WTC11 (cell line): ENCODE data around the gene PSMA3. TPM values are rescaled to one million over a fixed set of nuclear protein-coding genes. Genes with fewer than 3 reads are reported as not detected.

Source experiments
- ATAC-seq: fragments of 200-7000 bp; cut with Tn5 transposase; 2 replicates; pipeline ENCODE4 v1.10.0; 2021; ENCODE audit warnings: mild to moderate bottlenecking, moderate library complexity
- CTCF ChIA-PET: fragments of 300-600 bp; sonication (Branson Sonifier 250); formaldehyde crosslinking; loops from one replicate; lab custom pipeline; 2021; ENCODE audit warnings: antibody characterized with exemption; lab: Charles Lee
- POLR2A ChIA-PET: fragments of 350-600 bp; sonication (Branson Sonifier 250); formaldehyde crosslinking; loops from one replicate; lab custom pipeline; 2021; ENCODE audit warnings: antibody characterized with exemption; lab: Charles Lee
- DNase-seq: peaks from one replicate; pipeline ENCODE4 v3.0.0; 2021; ENCODE audit warnings: low spot score
- H3K27ac Mint-ChIP-seq: 2 replicates; pipeline ENCODE4 v1.8.0; 2021; ENCODE audit warnings: mixed read lengths
- H3K27me3 Mint-ChIP-seq: 2 replicates; pipeline ENCODE4 v1.8.0; 2021; ENCODE audit warnings: low read depth, mild to moderate bottlenecking, moderate library complexity, mixed read lengths
- H3K36me3 Mint-ChIP-seq: 2 replicates; pipeline ENCODE4 v1.8.0; 2021; ENCODE audit warnings: mixed read lengths
- H3K4me1 Mint-ChIP-seq: 2 replicates; pipeline ENCODE4 v1.8.0; 2022; ENCODE audit warnings: mixed read lengths
- H3K4me3 Mint-ChIP-seq: 2 replicates; pipeline ENCODE4 v1.8.0; 2021; ENCODE audit warnings: mild to moderate bottlenecking, moderate library complexity, mixed read lengths
- H3K9me3 Mint-ChIP-seq: 2 replicates; pipeline ENCODE4 v1.8.0; 2021; ENCODE audit warnings: mixed read lengths
- ARID4B ChIP-seq: sonication (generic); formaldehyde crosslinking; IDR thresholded peaks from 2 replicates; pipeline ENCODE4 v1.8.0; 2023; ENCODE audit warnings: missing genetic modification reagents, mild to moderate bottlenecking, borderline replicate concordance
- ATF3 ChIP-seq: sonication (generic); formaldehyde crosslinking; conservative IDR thresholded peaks from 2 replicates; pipeline ENCODE4 v1.8.1; 2022; ENCODE audit warnings: mild to moderate bottlenecking, missing genetic modification reagents
- CREM ChIP-seq: sonication (generic); formaldehyde crosslinking; IDR thresholded peaks from 2 replicates; pipeline ENCODE4 v1.8.1; 2022; ENCODE audit warnings: mild to moderate bottlenecking, missing genetic modification reagents, moderate library complexity
- E2F5 ChIP-seq: sonication (generic); formaldehyde crosslinking; IDR thresholded peaks from 2 replicates; pipeline ENCODE4 v1.8.1; 2022; ENCODE audit warnings: mild to moderate bottlenecking, moderate library complexity, missing genetic modification reagents
- ESRRA ChIP-seq: sonication (generic); formaldehyde crosslinking; IDR thresholded peaks from 2 replicates; pipeline ENCODE4 v1.8.1; 2022; ENCODE audit warnings: mild to moderate bottlenecking, missing genetic modification reagents, borderline replicate concordance
- ETV6 ChIP-seq: sonication (generic); formaldehyde crosslinking; IDR thresholded peaks from 2 replicates; pipeline ENCODE4 v1.8.1; 2022; ENCODE audit warnings: mild to moderate bottlenecking, missing genetic modification reagents
- GABPB1 ChIP-seq: sonication (generic); formaldehyde crosslinking; IDR thresholded peaks from 2 replicates; pipeline ENCODE4 v1.8.1; 2023; ENCODE audit warnings: mild to moderate bottlenecking, missing genetic modification reagents
- GRHL2 ChIP-seq: fragments of 250-450 bp; sonication (Bioruptor Pico); IDR thresholded peaks from 2 replicates; pipeline ENCODE4 v1.8.0; 2022; ENCODE audit warnings: mild to moderate bottlenecking, moderate library complexity; ENCODE audit not compliant: insufficient replicate concordance, severe bottlenecking
- HMGXB4 ChIP-seq: sonication (generic); formaldehyde crosslinking; IDR thresholded peaks from 2 replicates; pipeline ENCODE4 v1.8.1; 2023; ENCODE audit warnings: mild to moderate bottlenecking, moderate library complexity, missing genetic modification reagents
- JUN ChIP-seq: sonication (generic); formaldehyde crosslinking; IDR thresholded peaks from 2 replicates; pipeline ENCODE4 v1.8.0; 2023; ENCODE audit warnings: mild to moderate bottlenecking, missing genetic modification reagents
- NFE2L1 ChIP-seq: sonication (generic); formaldehyde crosslinking; IDR thresholded peaks from 2 replicates; pipeline ENCODE4 v1.8.1; 2023; ENCODE audit warnings: missing genetic modification reagents
- NFYB ChIP-seq: sonication (generic); formaldehyde crosslinking; conservative IDR thresholded peaks from 2 replicates; pipeline ENCODE4 v1.8.0; 2022; ENCODE audit warnings: low read depth, missing genetic modification reagents
- OVOL2 ChIP-seq: fragments of 250-450 bp; sonication (Bioruptor Pico); IDR thresholded peaks from 2 replicates; pipeline ENCODE4 v1.9.0; 2021; ENCODE audit warnings: mild to moderate bottlenecking, borderline replicate concordance
- PRRX2 ChIP-seq: fragments of 250-450 bp; sonication (Bioruptor Pico); IDR thresholded peaks from 2 replicates; pipeline ENCODE4 v1.8.0; 2021; ENCODE audit warnings: mild to moderate bottlenecking
- SOX15 ChIP-seq: fragments of 250-450 bp; sonication (Bioruptor Pico); IDR thresholded peaks from 2 replicates; pipeline ENCODE4 v1.9.0; 2021; ENCODE audit warnings: mild to moderate bottlenecking
- SP1 ChIP-seq: sonication (generic); formaldehyde crosslinking; conservative IDR thresholded peaks from 2 replicates; pipeline ENCODE4 v1.8.1; 2022; ENCODE audit warnings: missing genetic modification reagents
- TEAD1 ChIP-seq: sonication (generic); formaldehyde crosslinking; IDR thresholded peaks from 2 replicates; pipeline ENCODE4 v1.8.0; 2022; ENCODE audit warnings: mild to moderate bottlenecking, missing genetic modification reagents
- USF1 ChIP-seq: sonication (generic); formaldehyde crosslinking; IDR thresholded peaks from 2 replicates; pipeline ENCODE4 v1.8.0; 2022; ENCODE audit warnings: mild to moderate bottlenecking, missing genetic modification reagents
- ZMAT4 ChIP-seq: fragments of 250-450 bp; sonication (Bioruptor Pico); IDR thresholded peaks from 2 replicates; pipeline ENCODE4 v1.9.0; 2021; ENCODE audit warnings: mild to moderate bottlenecking
- ZNF121 ChIP-seq: sonication (generic); formaldehyde crosslinking; IDR thresholded peaks from 2 replicates; pipeline ENCODE4 v1.8.0; 2023; ENCODE audit warnings: missing genetic modification reagents
- ZNF138 ChIP-seq: sonication (generic); formaldehyde crosslinking; conservative IDR thresholded peaks from 2 replicates; pipeline ENCODE4 v1.8.1; 2022; ENCODE audit warnings: mild to moderate bottlenecking, moderate library complexity, missing genetic modification reagents
- ZNF232 ChIP-seq: sonication (generic); formaldehyde crosslinking; IDR thresholded peaks from 2 replicates; pipeline ENCODE4 v1.8.0; 2022; ENCODE audit warnings: mild to moderate bottlenecking, missing genetic modification reagents
- ZNF423 ChIP-seq: fragments of 250-450 bp; sonication (Bioruptor Pico); IDR thresholded peaks from 2 replicates; pipeline ENCODE4 v2.1.2; 2022; ENCODE audit warnings: mild to moderate bottlenecking, moderate library complexity
- ZNF512 ChIP-seq: sonication (generic); formaldehyde crosslinking; IDR thresholded peaks from 2 replicates; pipeline ENCODE4 v1.8.1; 2022; ENCODE audit warnings: missing genetic modification reagents, borderline replicate concordance
- total RNA-seq: library from RNA; stranded (reverse); gene quantifications from 3 replicates; pipeline ENCODE4 v1.2.3, GENCODE V29; 2021

Gene PSMA3
- total RNA-seq, 1 experiment from 2014 or later, result 286 TPM

GRCh38 chr14:58307597-58308316, 63.1 kb downstream of the PSMA3 start (continued):
- no peak for TF ChIP-seq GRHL2 (CRISPR knock-in tag)
- TF ChIP-seq ZNF138, result no peak
- no peak for TF ChIP-seq PRRX2 (CRISPR knock-in tag)
- TF ChIP-seq SP1 (CRISPR knock-in tag), result no peak
- no peak for TF ChIP-seq ZNF512
- TF ChIP-seq ZNF423 (CRISPR knock-in tag), result no peak
- TF ChIP-seq OVOL2 (CRISPR knock-in tag), result no peak
- TF ChIP-seq TEAD1 (CRISPR knock-in tag), result no peak
- no peak for TF ChIP-seq CREM (CRISPR knock-in tag)
- no peak for TF ChIP-seq ZMAT4 (CRISPR knock-in tag)
- TF ChIP-seq HMGXB4 (CRISPR knock-in tag), result no peak
- TF ChIP-seq, all 79 proteins: peak for 0

GRCh38 chr14:58309086-58309485, 64.4 kb downstream of the PSMA3 start:
- Mint-ChIP-seq H3K27ac (no peak overlapping the region), H3K36me3 (peaks cover 23% of the 10 kb centered on the region), H3K4me1 (no peaks in the 10 kb centered on the region), H3K27me3 (no peaks in the 10 kb centered on the region), H3K4me3 (no peak overlapping the region), H3K9me3 (no peaks in the 10 kb centered on the region)
- CTCF ChIA-PET, result no interaction called here
- POLR2A ChIA-PET, result interaction anchor here (0.5 kb wide), 1 partner anchor 35 kb away, joined by 3 read pairs; no protein-coding TSS in a partner anchor
- DNase-seq, result no peak
- TF ChIP-seq ZNF121 (CRISPR knock-in tag) (no peak), ZNF232 (CRISPR knock-in tag) (no peak)
- ATAC-seq, result no peak

- Mint-ChIP-seq H3K4me1 (no peaks in the 10 kb centered on the region), H3K4me3 (no peak overlapping the region), H3K27ac (no peak overlapping the region), H3K36me3 (peaks cover 17% of the 10 kb centered on the region), H3K9me3 (0 out of 2 replicates have a peak, but pooled peaks cover 3% of the 10 kb centered on the region), H3K27me3 (no peaks in the 10 kb centered on the region)
- POLR2A ChIA-PET, result interaction anchor here (1.2 kb wide), 1 partner anchor 14 kb away, joined by 5 read pairs; no protein-coding TSS in a partner anchor
- DNase-seq (no peak), ATAC-seq (no peak)
- CTCF ChIA-PET, result no interaction called here
- TF ChIP-seq ESRRA, result no peak
- TF ChIP-seq ETV6 (CRISPR knock-in tag), result no peak
- no peak for TF ChIP-seq NFE2L1 (CRISPR knock-in tag)
- TF ChIP-seq SOX15, result no peak
- no peak for TF ChIP-seq JUN
- TF ChIP-seq E2F5 (CRISPR knock-in tag), result no peak
- no peak for TF ChIP-seq ZNF232 (CRISPR knock-in tag)
- TF ChIP-seq NFYB, result no peak
- TF ChIP-seq GABPB1 (CRISPR knock-in tag), result no peak
- no peak for TF ChIP-seq USF1
- no peak for TF ChIP-seq ATF3 (CRISPR knock-in tag)
- TF ChIP-seq ARID4B (CRISPR knock-in tag), result no peak
Observed at GRCh38 chr14:58313699-58314098, 69.1 kb downstream of the PSMA3 start.
